Upper lobe of left lung (tissue), 4 donors: ENCODE data around the gene MKNK1.

Experiments
- EP300 ChIP-seq, 4 donors: sonication (generic); formaldehyde crosslinking; IDR thresholded peaks; one replicate each; pipeline ENCODE4 v1.5.1; 2017; ENCODE audit warnings: antibody characterized with exemption in 4 of 4, control low read depth in 2 of 4
- TF ChIP-seq, protein P1 (sequence below), 6 experiments: fragments of 450-650 bp in 4 of 6; fragments of 200-600 bp in 2 of 6; sonication (generic) in 2 of 6; IDR thresholded peaks; one replicate each; pipeline ENCODE4 v1.5.1; 2016 to 2019; ENCODE audit warnings: antibody characterized with exemption in 6 of 6

DNA sequence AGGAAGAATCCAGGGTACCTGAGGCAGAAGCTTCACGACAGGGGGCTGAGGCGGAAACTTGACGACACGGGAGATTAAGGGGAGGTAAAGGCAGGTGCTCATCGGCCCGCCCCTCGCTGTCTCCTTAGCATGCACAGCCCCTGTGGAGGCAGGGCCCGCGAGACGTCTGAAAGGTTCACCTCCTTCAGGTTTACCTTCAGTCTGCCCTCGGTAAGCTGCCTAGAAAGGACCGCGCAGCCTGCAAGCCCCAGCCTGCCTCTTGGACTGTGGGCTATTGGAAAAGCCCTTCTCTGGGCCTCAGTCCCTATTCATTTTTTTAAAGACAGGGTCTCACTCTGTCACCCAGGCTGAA, 81.1 kb downstream of the MKNK1 start:
- TF ChIP-seq, protein P1, sequence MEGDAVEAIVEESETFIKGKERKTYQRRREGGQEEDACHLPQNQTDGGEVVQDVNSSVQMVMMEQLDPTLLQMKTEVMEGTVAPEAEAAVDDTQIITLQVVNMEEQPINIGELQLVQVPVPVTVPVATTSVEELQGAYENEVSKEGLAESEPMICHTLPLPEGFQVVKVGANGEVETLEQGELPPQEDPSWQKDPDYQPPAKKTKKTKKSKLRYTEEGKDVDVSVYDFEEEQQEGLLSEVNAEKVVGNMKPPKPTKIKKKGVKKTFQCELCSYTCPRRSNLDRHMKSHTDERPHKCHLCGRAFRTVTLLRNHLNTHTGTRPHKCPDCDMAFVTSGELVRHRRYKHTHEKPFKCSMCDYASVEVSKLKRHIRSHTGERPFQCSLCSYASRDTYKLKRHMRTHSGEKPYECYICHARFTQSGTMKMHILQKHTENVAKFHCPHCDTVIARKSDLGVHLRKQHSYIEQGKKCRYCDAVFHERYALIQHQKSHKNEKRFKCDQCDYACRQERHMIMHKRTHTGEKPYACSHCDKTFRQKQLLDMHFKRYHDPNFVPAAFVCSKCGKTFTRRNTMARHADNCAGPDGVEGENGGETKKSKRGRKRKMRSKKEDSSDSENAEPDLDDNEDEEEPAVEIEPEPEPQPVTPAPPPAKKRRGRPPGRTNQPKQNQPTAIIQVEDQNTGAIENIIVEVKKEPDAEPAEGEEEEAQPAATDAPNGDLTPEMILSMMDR (IDR thresholded peaks at IDR 0.05): no peak
- TF ChIP-seq EP300 (IDR thresholded peaks at IDR 0.05): no peak
